NCI-H82 (cell line): ENCODE data around the gene SCN4A.
A peak's percentile ranks its signal among the peaks of the same experiment; 100 is the strongest.
"Not testable (repeated sequence)": the region's sequence is repeated elsewhere in the genome, so short reads cannot be mapped to it uniquely, and the experiment has no call there.

Experiments
- DNase-seq: peaks from one replicate; lab custom pipeline; 2025; lab: John Stamatoyannopoulos, UW

The SCN4A gene

DNA sequence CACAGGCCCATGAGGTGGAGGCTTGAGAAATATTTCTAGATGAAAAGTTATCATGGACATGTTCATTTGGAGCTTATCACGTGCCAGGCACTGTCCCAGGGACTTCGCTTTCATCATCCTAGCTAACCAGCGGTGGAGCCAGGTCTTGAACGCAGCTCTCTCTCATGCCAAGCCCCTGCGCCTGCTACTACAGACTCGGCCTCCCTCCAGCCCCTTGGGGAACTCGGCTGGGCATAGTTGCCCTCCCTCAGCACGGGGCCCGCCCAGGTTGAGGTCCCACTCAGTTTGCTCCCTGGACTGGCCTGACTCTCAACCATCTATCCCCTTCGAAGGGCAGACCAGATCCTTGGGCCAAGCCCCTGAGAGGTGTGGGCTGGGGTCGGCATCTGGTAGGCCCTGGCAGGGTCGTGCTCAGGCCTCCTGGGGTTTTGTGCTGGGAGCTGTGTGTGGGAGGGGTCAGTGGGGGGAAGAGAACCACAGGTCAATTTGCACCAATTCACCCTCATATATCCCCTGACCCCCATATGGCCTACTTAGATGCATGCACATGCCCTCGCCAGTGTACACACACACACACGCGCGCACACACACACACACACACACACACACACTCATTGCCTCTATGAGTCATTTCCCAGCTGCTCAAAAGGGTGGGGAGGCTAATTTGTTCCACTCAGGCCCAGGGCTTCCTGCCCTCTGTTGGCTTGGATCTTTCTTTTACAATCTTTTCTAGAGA lies 12.1 kb upstream of the SCN4A start:
- DNase-seq = no peak

DNA sequence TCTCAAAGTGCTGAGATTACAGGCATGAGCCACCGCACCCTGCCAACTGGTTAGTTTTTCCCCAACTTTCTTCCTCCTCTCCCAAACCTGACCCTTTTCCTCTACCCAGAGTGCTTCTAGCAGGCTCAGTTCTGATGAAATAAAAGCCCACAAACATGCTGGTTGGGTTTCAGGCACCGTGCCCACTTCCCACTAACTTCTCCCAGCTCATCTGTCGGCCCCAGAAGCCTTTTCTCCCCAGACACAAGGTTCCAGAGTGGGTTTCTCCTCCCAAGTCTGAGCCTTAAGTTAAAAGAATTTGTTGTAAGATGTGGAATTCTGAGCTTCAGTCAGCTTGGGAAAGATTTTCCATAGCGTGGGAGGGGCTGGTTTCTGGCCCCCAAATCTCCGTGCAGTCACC lies 11.5 kb upstream of the SCN4A start:
- no peak for DNase-seq

DNA sequence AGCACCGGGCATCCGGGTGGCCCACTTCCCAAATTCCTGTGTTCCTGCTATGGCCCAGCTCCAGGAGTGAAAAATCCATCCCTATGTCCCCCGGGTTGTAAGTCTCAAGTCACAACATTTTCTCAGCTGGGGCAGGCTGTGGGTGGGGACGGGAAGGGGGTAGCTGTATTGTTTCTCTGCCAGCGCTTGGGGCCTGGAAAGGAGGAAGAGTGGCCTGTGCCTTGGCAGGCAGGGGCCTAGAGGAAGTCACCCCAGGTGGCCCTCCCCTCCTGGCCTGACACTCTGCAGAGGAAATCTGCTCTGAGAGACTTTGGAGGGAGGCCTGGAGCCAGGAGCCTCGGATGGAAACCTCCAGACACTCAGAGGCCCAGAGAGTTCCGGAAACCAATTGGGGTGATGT lies 10.6 kb upstream of the SCN4A start:
- no peak for DNase-seq

DNA sequence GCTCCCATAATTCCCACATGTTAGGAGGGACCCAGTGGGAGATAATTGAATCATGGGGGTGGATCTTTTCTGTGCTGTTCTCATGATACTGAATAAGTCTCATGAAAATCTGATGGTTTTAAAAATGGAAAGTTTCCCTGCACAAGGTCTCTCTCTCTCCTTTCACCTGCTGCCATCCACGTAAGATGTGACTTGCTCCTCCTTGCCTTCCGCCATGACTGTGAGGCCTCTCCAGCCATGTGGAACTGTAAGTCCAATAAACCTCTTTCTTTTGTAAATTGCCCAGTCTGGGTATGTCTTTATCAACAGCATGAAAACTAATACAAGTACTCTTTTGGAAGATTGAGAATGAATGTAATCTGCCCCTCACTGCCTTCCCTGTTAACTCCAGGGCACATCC lies 9.9 kb upstream of the SCN4A start:
- not testable (repeated sequence) for DNase-seq

DNA sequence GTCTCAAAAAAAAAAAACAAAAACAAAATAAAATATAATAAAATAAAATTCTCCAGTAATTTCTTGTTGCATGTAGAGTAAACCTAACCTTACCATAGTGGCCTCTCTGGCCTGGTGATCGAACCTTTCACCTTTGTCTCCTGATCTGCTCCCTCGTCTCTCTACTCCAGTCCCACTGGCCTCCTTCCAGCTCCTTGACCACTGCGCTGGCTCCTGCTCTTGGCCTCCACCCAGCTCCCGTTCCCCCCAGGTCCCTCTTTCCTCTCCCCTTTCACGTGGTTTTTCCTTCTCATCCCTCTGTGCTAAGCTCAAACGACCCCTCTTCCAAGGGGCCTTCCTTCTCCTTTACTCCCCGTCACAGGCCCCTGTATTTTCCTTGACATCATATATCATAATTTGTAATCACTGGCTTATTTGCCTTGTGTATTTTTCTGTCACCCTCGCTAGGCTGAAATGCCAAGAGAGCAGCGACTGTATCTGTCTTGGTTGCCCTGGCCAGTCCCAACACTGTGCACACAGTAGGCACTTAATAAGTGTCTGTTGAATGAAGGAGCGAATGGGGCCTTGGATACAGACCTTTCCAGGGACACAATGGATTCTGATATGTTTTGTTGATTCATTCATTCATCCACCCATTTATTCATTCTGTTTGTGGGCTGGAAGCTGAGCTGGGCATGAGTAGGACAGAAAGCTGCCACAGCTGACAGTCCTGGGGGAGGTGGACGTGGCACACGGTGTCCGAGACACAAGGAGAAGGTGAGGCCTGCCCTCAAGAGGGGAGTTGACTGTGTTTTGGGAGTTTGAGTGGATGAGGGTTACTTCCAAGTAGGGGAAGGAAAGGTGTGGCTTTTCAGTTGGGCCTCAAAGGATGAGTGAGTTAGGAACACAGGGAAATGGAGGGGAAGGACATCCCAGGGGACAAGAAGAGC lies 5.8 kb upstream of the SCN4A start:
- DNase-seq = no peak

DNA sequence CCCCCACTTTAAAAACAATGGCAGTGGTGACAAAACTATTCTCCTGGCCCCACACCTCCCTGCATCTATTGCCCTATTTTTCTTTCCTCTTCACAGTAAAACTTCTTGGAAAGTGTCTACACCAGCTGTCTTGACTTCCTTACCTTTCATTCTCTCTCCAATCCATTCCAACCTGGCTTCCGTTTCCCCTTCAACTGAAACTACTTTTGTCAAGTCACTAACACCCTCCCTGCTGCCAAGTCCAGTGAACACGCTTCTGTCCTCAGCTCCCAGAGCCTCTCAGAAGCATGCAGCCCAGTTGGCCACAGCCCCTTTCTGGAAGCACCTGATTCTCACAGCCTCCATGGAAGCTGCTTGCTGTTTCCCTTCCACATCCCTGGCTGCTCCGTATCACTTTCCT lies 4.0 kb upstream of the SCN4A start:
- DNase-seq = no peak

DNA sequence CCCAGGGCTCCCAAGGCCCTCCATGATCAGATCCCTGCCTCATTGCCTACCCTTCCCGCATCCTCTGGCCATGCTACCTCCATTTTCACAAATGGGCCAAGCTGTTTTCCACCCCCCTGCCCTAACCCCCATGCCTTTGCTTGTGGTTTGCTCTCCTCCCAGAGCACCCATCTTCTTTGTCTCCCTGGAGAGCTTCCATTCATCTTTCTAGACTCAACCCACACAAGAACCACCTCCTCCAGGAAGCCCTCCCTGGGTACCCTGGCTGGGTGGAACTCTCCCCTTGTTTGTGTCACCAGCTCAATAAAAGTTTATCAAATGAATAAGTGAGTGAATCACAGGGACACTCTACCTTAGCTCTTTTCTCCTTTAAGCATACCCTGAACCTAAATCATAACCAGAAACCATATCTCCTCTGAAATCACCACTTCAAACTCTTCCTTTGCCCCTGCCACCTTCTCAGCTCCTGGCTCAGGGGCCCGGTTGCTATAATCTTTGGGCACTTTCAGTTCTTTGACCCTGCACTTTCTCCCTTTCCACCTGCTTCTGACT lies 2.9 kb upstream of the SCN4A start:
- no peak for DNase-seq

DNA sequence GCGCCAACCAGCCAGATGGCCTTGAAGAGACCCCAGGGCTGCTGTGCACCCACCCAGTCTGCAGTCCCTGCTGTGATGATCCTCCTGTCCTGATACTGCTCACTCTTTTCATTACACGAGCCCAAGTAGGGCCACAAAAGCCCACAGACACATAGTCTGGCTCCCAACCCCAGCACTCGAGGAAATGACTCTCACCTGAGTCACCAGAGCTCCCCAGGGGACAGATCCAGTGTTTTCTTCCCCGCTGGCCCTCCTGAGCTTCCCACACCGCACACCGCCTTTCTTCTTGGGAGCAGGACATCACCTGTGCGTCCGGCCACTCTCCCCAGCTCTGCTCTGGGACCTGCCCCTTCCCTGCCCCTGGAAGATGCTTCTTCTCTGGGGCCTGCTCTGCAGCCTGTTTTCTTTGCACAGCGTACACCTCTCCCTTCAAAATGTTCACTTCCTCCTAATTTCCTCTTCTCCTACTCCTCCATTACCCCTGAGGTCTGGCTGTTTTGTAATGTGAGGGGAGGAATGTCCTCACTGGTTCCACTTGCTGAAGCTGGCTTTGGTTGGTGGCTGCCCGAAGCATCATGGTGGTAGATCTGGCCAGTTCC lies 2.0 kb upstream of the SCN4A start:
- no peak for DNase-seq

DNA sequence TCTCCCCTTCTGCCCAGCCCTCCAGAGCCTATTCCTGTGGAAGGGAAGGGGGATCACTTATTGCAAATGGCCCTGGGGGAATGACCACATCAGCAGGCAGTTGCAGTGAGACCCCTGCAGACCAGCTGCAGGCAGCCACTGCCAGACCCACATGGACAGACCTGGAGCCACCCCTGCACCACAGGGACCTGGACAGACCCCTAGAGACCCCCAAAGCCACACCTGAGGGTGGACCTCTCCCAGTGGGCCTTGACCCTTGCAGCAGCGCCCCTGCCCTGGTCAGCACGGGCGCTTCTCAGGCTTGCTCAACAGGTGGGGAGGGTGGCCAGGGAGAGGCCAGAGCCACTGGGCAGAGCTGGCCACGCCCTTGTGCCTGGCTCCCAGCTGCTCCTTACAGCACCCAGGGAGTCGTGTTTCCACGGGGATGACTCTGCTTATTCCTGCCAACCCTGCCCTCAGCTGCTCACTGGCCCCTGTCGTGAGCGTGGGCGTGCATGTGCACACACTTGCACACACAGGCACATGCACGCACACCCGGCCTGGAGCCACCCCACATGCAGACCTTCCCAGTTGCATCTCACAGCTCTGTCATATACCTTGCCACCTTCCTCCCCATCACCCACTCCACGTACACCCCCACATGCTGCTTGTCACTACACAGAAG lies 1.3 kb upstream of the SCN4A start:
- no peak for DNase-seq

DNA sequence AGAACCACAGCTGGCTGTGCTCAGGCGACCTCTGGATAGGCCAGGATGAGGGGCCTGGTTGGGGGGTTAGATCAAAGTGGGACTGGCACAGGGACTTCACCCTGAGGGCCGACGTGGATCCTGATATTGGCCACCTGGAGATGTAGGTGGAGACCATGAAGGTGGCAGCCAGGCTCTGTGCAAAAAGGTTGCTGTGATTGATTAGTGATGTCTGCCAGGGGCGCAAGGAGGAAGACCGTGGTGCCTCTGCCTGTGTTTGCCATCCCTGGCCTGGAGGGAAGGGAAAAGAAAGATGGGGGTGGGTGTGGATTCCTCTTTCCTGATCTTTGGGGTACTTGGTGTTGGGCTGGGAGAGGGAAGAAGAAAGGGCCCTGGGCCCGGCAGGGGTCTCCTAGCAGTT lies 529 bp upstream of the SCN4A start:
- no peak for DNase-seq

DNA sequence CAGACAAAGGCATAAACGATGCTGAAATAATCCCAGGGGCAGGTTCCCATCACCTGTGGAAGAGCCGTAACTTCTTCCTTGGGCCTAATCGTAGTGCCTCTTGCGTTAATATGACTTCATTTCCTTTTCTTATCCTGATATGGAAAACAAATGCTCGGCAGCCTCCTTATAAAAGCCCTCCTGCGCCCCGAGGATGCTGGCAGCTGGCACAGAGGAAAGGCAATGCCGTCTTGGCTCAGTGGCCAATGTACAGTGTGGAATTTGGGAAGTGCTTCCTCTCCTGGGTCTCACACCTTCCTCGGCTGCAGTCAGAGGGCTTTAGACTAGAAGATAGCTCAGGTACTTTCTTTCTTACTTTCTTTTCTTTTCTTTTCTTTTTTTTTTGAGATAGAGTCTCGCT lies 3.4 kb downstream of the SCN4A start:
- DNase-seq = no peak

DNA sequence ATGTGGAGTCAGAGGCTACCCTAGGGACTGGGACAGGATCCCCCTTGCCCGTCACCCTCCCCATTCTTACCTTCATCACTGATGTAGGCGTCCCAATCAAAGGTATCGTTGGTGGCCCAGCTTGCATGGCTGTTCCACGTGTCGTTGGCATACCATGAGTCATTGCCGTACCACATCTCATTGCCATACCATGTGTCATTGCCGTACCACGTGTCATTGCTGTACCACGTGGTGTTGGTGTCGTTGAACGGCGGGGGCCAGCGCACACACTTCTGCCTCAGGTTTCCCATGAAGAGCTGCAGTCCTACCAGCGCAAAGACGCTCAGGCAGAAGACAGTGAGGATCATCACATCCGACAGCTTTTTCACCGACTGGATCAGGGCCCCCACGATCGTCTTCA lies 4.8 kb downstream of the SCN4A start:
- DNase-seq = no peak

DNA sequence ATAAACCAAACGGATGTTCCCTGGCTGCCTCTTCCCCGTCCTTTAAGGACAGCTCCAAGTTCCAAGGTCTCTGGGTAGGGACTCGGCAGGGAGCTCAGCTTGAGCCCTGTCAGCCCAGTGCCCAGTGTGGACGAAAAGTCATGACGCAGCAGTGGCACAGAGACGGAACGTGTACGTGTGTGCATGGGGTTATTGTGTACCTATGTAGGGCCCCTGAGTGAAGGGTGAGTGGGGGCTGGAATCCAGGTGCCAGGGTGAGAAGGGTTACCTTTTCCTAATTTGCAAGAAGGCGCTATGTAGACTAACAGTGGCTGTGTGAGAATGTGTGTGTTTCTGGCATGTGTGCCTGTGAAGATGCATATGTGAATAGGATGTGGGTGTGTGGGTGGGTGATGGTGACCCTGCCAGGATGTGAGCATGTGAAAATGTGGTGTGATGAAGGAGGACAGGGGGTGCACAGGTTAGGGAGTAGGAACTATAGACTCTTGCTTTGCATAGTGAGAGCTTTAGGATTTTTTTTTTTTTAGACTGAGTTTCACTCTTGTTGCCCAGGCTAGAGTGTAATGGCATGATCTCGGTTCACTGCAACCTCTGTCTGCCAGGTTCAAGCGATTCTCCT lies 6.0 kb downstream of the SCN4A start:
- no peak for DNase-seq

DNA sequence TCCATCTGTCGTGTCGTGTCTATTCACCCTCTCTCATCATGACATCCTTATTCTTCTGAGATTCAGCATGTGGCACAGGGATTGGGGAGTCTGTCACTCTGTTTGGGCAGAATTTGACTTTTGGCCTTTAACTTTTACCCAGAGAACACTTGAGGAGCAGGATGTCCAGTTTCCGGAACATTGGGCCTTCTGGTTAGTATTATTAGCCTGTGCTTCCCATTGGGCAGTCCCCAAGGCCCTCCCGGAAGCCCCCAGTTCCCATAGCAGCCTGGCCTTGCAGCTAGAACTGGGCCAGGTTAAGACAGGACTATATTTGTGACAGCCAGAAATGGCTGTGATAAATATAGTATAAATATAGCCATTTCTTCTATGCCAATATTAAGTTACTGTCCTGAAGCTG lies 9.6 kb downstream of the SCN4A start:
- DNase-seq = no peak

DNA sequence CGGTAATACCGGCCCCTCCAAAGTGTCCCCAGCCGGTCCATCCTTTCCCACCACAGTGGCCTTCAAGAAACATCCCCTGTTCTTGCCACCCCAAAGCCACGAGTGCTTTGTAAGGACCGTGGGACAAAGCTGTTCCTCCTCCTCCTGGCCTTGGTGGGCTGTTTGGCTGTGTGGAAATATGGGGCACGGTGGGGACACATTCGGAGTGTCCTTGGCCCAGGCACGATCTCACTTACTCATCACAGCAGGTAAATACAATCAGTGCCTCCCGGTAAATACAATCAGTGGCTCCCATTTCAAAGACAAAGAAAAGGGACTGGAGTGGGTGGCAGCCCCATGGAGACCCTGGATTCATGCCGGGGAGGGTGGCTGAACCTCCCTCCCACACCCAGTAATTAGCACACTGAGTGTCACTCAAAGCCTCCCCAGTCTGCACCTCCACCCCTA lies 10.4 kb downstream of the SCN4A start:
- DNase-seq = no peak

DNA sequence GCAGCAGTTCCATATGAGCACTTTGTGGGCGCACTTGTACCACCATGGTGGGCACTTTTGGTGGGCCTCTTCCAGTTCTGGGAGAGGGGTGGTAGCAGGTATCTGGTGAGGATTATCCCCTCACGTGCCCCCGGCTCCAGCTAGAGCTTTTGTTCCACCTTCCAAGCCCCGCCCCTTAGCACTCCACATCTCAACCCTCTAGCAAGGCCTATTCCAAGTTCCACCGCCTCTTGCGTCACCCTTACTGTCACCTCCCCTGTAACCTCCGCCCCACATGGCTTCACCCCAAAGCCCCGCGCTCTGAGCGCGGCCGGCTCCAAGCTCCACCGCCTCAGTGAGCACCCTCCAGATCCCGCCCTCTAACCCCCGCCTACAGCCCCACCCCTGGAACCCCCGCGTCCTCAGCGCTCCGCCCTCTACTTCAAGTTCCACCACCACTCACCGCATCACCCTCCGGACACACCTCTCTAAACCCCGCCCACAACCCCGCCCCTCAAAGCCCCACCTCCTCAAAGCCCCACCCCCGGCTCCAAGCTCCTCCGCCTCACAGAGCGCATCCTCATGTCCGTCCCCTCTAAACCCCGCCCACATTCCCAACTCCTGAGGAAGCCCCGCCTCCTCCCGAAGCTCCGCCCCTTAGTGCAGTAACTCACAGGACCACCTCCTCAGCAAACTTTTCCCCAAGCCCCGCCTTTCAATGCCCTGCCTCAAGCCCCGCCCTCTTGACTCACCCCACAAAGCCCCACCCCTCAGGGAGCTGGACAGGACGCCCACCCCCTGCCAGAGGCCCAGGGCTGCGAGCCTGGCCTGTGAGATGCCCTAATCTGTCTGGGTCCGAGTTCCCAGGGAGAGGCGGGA lies 11.1 kb downstream of the SCN4A start:
- DNase-seq = peak; percentile 58

DNA sequence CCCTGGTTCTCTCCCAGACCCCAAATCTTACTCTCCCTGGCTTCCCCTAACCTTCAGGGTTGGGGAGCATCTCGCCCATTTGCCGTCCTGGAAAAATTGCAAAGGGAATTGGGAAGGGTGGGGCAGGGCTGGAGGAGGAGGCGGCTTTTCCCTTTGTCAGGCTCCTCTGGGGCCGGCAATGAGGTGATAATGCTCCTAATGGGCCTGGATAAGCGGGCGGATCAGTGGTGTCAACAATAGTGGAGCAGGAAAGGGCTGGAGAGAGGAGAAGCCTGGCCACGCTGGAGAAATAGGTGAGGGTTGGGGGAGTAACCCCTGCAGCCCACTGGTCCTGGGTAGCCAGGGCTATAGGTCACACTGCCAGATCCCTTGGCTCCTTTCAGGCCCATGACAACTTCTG lies 12.3 kb downstream of the SCN4A start:
- DNase-seq = peak; percentile 61

DNA sequence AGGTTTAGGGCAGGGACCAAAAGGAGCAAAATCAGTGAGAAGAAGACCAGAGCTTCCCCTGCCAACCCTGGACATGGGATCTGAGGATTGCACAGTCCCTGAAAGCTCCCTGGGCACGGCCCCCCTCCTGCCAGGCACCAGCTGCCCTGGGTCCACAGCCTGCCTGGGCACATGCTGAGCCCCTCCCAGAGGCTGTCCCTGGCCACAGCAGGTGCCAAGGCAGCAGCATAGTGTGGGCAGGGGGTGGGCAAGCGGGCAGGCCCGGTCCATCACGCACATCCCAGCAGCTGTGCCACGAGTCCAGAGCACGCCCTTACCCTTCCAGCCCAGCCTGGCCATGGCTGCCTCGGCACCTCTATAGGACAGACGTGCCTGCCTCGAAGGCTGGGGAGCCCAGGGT lies 12.7 kb downstream of the SCN4A start:
- no peak for DNase-seq

DNA sequence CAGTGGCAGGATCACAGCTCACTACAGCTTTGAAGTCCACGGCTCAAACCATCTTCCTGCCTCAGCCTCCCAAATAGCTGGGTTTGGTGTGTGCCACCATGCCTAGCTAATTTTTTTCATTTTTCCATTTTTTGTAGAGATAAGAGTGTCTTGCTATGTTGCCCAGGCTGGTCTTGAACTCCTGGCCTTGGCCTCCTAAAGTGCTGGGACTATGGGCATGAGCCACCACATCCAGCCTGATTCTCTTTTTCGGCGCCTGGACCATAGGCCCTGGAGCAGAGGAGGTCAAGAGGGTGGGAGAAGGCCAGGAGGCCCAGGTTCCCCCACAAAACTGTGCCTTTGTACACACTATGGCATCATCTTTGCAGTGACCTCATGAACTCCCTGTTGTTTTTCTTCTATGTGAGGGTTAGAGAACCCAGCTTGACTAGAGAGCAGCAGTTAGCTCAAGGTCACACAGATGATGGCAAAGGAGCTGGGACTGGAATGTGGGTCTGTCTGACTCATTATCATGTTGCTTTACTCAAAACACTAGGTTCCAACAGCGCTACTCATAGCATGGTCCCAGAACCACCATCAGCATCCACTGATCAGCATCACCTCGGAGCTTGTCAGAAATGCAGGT lies 16.3 kb downstream of the SCN4A start:
- DNase-seq = no peak

DNA sequence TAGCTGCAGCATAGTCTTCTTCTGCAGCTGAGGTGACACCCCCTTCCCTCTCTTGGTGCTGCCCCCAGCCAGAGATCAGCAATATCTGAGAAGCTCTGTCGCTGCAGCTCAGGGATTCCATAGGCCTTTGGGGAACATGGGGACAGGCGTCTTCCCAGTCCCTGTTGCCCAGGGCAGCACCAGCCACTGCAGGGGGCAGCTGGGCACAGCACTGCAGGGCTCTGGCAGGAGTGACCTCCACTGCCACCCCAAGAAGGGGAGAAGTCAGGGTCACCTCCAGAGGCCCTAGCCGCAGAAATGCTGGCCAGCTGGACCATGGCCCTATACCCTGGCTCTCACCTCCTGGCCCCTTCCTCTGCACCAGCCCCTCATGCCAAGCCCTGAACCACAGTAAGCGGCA lies 16.9 kb downstream of the SCN4A start:
- DNase-seq = no peak
